Measurements from ENCODE around the gene KIFBP.

DNA sequence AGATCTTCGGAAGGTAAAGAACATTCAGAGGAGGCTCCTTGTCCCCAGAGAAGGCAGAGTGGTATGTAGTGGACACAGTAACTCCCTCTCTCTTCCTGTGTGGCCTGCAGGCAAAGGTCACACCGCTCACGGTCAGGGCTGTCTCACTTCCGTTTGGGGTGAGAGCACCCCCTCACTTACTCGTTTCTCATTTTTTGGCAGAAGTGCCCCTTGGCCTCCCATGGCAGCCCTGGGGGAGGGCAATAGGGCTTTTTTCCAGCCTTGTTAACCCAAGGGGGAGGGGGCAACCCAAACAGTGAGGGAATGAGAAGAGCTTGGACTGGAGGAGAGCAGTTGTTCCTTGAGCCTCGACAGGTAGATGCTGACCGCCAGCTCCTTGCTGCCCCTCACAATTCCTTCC, 67.5 kb downstream of the KIFBP start:
- TF ChIP-seq, protein P1, sequence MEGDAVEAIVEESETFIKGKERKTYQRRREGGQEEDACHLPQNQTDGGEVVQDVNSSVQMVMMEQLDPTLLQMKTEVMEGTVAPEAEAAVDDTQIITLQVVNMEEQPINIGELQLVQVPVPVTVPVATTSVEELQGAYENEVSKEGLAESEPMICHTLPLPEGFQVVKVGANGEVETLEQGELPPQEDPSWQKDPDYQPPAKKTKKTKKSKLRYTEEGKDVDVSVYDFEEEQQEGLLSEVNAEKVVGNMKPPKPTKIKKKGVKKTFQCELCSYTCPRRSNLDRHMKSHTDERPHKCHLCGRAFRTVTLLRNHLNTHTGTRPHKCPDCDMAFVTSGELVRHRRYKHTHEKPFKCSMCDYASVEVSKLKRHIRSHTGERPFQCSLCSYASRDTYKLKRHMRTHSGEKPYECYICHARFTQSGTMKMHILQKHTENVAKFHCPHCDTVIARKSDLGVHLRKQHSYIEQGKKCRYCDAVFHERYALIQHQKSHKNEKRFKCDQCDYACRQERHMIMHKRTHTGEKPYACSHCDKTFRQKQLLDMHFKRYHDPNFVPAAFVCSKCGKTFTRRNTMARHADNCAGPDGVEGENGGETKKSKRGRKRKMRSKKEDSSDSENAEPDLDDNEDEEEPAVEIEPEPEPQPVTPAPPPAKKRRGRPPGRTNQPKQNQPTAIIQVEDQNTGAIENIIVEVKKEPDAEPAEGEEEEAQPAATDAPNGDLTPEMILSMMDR (conservative IDR thresholded peaks at IDR 0.05; ENCODE audit: low read length): no peak
- TF ChIP-seq EZH2phosphoT487 (IDR thresholded peaks at IDR 0.05; ENCODE audit: borderline replicate concordance): no peak

Data from Loucy (cell line).